Measurements from ENCODE around the gene MPC1.
"Not testable (repeated sequence)": the region's sequence is repeated elsewhere in the genome, so short reads cannot be mapped to it uniquely, and the experiment has no call there.

The MPC1 gene

DNA sequence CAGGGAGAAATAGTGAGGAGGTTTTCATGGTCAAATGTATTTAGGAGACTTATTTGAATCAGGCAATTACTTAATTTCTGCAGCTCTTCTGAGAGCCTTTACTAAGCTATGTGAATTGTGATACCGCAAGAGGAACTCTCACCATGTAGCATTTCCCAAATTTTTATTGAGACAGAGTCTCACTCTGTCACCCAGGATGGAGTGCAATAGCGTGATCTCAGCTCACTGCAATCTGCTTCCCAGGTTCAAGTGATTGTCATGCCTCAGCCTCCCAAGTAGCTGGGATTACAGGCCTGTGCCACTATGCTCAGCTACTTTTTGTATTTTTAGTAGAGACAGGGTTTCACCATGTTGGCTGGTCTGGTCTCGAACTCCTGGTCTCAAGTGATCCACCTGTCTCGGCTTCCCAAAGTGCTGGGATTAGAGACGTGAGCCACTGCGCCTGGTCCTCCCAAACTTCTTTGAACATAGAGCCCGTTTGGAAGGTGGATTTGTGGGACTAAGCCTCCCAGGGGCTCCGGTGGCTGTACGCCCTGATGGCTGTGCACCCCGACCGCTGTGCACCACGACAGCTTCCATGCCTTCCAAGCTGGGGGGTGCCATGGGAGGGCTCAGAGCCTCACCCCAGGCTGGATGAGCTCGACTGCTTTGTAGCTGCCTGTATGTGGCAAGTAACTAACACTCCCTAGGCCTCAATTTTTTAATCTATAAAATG, 5.7 kb upstream of the MPC1 start:
- no peak overlapping the region for H3K4me3 ChIP-seq (ENCODE audit: low read length)
- no peaks in the 10 kb centered on the region for H3K4me1 ChIP-seq (ENCODE audit: control insufficient read depth, insufficient read depth, low read length)
- H3K9me3 ChIP-seq (ENCODE audit: control insufficient read depth, low read length), result no peaks in the 10 kb centered on the region
- H3K9ac ChIP-seq (ENCODE audit: low read length), result no peak overlapping the region
- peaks cover 3% of the 10 kb centered on the region for H3K27me3 ChIP-seq (ENCODE audit: control insufficient read depth, insufficient read depth, low read length)
- H3K36me3 ChIP-seq (ENCODE audit: control insufficient read depth, insufficient read depth, low read length), result no peaks in the 10 kb centered on the region

DNA sequence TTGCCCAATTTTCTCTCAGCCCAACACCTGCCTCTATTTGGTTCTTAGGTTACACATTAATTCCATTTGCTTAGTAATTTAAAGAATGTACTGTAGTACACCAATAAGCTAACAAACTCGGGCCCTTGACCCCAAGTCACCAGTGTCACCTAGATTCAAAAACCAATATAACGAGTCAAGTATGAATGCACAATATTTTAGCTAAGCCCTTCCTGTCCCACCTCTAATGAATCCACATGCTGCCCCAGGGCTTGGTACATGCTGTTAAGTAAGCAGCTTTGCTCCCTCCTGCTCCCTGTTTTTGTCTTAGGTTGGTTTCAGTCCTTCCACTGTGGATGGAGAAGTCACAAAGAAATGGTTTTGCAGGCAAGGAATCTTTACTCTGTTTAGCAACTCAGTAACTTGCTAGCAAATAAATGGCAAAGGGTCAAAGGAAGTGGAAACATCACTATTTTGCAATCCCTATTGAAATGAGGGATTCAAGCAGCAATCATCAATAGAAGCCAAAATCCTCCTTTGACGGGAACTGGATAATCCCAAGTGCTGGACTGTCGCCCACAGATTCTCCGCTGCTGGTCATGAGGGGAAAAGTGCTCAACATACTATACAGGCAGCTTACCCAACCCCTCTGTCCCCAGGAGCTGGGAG, 5.0 kb upstream of the MPC1 start:
- Histone ChIP-seq H3K36me3 (ENCODE audit: control insufficient read depth, insufficient read depth, low read length) (no peaks in the 10 kb centered on the region), H3K9me3 (ENCODE audit: control insufficient read depth, low read length) (no peaks in the 10 kb centered on the region), H3K27me3 (ENCODE audit: control insufficient read depth, insufficient read depth, low read length) (peaks cover 3% of the 10 kb centered on the region), H3K9ac (ENCODE audit: low read length) (no peak overlapping the region), H3K4me1 (ENCODE audit: control insufficient read depth, insufficient read depth, low read length) (no peaks in the 10 kb centered on the region), H3K4me3 (ENCODE audit: low read length) (no peak overlapping the region)

DNA sequence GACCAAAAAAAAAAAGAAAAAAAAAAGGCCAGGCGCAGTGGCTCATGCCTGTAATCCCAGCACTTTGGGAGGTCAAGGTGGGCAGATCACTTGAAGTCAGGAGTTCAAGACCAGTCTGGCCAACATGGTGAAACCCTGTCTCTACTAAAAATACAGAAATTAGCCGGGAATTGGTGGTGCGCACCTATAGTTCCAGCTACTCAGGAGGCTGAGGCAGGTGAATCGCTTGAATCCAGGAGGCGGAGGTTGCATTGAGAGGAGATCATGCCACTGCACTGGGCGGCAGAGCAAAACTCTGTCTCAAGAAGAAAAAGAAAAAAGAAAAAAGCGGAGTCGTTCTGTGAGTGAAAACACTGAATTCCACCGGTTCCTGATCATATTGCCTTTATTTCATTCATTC, 4.4 kb upstream of the MPC1 start:
- not testable (repeated sequence) for H3K9me3 ChIP-seq (ENCODE audit: control insufficient read depth, low read length); H3K36me3 ChIP-seq (ENCODE audit: control insufficient read depth, insufficient read depth, low read length); H3K27me3 ChIP-seq (ENCODE audit: control insufficient read depth, insufficient read depth, low read length); H3K9ac ChIP-seq (ENCODE audit: low read length); H3K4me1 ChIP-seq (ENCODE audit: control insufficient read depth, insufficient read depth, low read length); H3K4me3 ChIP-seq (ENCODE audit: low read length)

DNA sequence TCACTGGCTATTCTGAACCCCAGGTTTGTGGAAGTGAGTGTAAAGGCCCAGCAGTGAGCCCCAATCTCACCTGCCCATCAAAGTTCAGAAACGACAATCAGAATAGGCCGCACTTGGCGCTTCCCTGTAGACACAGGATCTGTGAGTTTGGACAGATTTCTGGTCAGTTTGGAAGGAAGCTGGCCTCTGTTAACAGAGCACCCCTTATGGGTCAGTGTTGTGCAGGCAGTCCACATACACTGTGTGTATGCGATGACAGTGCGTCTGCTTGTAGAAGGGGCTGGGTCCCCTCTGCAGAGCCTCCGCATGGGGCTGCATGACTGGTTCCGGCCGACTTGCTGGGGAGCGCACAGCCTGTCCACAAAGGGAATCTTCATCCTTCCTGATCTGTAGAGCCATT, 3.4 kb upstream of the MPC1 start:
- H3K36me3 ChIP-seq (ENCODE audit: control insufficient read depth, insufficient read depth, low read length), result no peaks in the 10 kb centered on the region
- no peak overlapping the region for H3K9ac ChIP-seq (ENCODE audit: low read length)
- no peak overlapping the region for H3K4me3 ChIP-seq (ENCODE audit: low read length)
- no peaks in the 10 kb centered on the region for H3K4me1 ChIP-seq (ENCODE audit: control insufficient read depth, insufficient read depth, low read length)
- H3K27me3 ChIP-seq (ENCODE audit: control insufficient read depth, insufficient read depth, low read length), result peaks cover 3% of the 10 kb centered on the region
- no peaks in the 10 kb centered on the region for H3K9me3 ChIP-seq (ENCODE audit: control insufficient read depth, low read length)

DNA sequence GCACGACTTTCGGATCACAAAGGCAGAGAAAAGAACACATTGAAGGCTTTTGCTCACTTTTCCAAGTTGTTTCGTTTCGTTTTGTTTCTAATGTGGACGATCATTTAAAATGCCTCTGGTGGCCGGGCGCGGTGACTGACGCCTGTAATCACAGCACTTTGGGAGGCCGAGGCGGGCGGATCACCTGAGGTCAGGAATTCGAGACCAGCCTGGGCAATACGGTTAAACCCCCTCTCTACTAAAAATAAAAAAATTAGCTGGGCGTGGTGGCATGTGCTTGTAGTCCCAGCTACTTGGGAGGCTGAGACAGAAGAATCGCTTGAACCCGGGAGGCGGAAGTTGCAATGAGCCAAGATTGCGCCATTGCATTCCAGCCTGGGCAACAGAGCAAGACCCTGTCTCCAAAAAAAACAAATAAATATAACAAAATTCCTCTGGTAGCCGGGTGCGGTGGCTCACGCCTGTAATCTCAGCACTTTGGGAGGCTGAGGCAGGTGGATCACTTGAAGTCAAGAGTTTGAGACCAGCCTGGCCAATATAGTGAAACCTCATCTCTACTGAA, 1.1 kb upstream of the MPC1 start:
- not testable (repeated sequence) for H3K27me3 ChIP-seq (ENCODE audit: control insufficient read depth, insufficient read depth, low read length); H3K4me1 ChIP-seq (ENCODE audit: control insufficient read depth, insufficient read depth, low read length); H3K9me3 ChIP-seq (ENCODE audit: control insufficient read depth, low read length); H3K36me3 ChIP-seq (ENCODE audit: control insufficient read depth, insufficient read depth, low read length)
- H3K9ac ChIP-seq (ENCODE audit: low read length), result peak overlapping the region; percentile 93
- H3K4me3 ChIP-seq (ENCODE audit: low read length), result peak overlapping the region; percentile 84

DNA sequence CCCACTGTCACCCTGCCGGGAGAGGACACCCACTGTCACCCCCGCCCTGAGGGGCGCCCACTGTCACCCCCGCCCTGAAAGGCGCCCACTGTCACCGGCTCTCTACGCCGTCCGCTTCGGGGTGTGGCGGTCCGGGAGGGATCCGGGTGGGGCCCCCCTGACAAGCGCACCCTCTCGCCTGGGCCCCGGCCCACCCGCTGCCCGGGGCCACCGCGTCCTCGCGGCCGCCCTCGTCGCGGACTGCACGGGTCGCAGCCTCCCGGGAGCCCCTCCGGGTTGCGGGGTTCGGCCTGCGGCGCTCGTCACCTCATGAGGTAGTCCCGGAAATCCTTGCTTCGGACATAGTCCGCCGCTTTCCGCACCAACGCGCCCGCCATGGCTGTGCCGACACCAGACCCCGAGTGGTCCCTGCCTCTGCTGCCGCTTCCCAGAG, 224 bp downstream of the MPC1 start:
- peak overlapping the region; percentile 70 for H3K4me3 ChIP-seq (ENCODE audit: low read length)
- no peaks in the 10 kb centered on the region for H3K36me3 ChIP-seq (ENCODE audit: control insufficient read depth, insufficient read depth, low read length)
- no peaks in the 10 kb centered on the region for H3K27me3 ChIP-seq (ENCODE audit: control insufficient read depth, insufficient read depth, low read length)
- peaks cover 4% of the 10 kb centered on the region for H3K4me1 ChIP-seq (ENCODE audit: control insufficient read depth, insufficient read depth, low read length)
- H3K9ac ChIP-seq (ENCODE audit: low read length), result peak overlapping the region; percentile 93
- no peaks in the 10 kb centered on the region for H3K9me3 ChIP-seq (ENCODE audit: control insufficient read depth, low read length)

DNA sequence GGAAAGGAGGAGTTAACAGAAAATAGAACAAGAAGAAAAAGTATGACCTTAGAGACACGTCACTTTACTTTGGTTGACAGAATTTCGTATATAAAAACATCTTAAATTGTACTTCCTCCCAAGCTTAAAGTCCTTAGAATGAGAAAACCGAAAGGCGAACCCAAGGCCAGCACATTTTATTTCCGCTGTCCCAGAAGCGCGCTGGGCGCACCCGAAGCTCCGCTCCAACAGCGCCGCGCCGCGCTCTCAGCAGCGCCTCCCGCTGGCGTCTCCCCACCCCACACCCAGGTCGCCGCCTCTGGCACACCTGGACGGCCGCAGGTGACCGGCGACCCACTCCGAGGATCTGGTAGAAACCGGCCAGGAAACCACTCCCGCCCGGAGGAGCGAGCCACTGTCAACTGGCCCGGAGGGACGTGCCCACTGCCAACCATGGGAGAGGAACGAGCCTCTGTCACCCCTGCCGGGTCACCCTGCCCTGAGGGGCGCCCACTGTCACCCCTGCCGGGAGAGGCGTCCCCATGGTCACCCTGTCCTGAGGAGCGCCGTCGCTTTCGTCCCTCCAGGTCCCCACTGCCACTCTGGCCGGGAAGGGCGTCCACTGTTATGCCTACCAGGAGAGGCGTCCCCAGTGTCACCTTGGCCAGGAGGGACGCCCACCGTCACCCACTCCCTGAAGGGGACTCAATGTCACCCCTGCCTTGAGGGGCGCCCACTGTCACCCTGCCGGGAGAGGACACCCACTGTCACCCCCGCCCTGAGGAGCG, 824 bp downstream of the MPC1 start:
- Histone ChIP-seq H3K36me3 (ENCODE audit: control insufficient read depth, insufficient read depth, low read length) (no peaks in the 10 kb centered on the region), H3K27me3 (ENCODE audit: control insufficient read depth, insufficient read depth, low read length) (no peaks in the 10 kb centered on the region), H3K9me3 (ENCODE audit: control insufficient read depth, low read length) (no peaks in the 10 kb centered on the region), H3K4me1 (ENCODE audit: control insufficient read depth, insufficient read depth, low read length) (peaks cover 4% of the 10 kb centered on the region), H3K4me3 (ENCODE audit: low read length) (peak overlapping the region; percentile 70), H3K9ac (ENCODE audit: low read length) (peak overlapping the region; percentile 93)

DNA sequence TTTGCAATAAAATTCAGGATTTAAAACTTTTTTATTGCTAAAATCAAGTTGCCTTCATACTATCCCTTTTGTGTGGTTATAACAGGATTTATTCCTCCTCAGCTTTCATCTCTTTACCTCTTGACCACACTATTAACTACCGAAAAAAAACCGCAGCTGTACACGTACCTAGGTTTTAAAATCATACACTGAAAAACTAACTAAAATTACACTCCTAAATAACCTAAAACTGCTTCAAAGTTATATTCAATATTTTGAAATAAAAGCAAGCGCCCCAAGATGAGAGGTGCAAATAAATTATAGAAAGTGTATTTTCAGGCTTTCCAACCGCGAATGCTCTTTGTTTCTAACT, 1.4 kb downstream of the MPC1 start:
- Histone ChIP-seq H3K36me3 (ENCODE audit: control insufficient read depth, insufficient read depth, low read length) (no peaks in the 10 kb centered on the region), H3K9me3 (ENCODE audit: control insufficient read depth, low read length) (no peaks in the 10 kb centered on the region), H3K4me3 (ENCODE audit: low read length) (peak overlapping the region; percentile 21), H3K27me3 (ENCODE audit: control insufficient read depth, insufficient read depth, low read length) (no peaks in the 10 kb centered on the region), H3K4me1 (ENCODE audit: control insufficient read depth, insufficient read depth, low read length) (peaks cover 4% of the 10 kb centered on the region), H3K9ac (ENCODE audit: low read length) (peak overlapping the region; percentile 93)

DNA sequence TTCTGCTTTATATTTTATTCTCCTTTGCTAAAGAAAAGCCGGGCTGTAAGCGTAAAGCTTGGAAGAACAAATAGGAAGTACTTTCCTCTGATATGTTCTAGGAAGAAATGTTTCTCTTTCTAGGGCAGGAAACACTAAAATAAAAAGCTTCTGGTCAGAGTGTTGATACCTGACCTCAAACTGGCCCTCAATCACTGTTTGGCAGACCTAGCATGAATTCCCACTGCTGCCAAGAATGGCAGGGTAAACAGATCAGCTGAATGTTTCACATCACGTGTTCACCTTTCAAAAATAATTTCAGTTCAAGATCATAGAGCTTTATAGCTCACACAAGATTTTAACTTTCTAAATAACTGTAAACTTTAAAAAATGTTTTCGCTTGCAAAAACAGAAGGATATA, 2.9 kb downstream of the MPC1 start:
- Histone ChIP-seq H3K27me3 (ENCODE audit: control insufficient read depth, insufficient read depth, low read length) (no peaks in the 10 kb centered on the region), H3K4me1 (ENCODE audit: control insufficient read depth, insufficient read depth, low read length) (peaks cover 4% of the 10 kb centered on the region), H3K36me3 (ENCODE audit: control insufficient read depth, insufficient read depth, low read length) (no peaks in the 10 kb centered on the region), H3K9me3 (ENCODE audit: control insufficient read depth, low read length) (no peaks in the 10 kb centered on the region), H3K9ac (ENCODE audit: low read length) (no peak overlapping the region), H3K4me3 (ENCODE audit: low read length) (no peak overlapping the region)

DNA sequence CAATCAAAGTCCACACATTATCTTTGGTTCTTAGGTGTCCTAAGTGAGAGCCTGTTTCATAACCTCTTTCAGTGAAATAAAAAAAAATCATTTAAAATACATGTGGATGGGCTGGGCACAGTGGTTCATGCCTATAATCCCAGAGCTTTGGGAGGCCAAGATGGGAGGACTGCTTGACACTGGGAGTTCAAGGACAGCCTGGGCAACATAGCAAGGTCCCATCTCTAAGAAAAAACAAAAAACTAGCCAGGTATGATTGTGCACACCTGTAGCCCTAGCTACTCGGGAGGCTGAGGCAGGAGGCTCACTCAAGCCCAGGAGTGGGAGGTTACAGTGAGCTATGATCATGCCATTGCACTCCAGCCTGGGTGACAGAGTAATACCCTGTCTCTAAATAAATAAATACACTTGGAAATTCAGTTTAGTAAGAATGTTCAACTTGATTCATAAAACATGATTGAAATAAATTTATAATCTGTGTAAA, 3.6 kb downstream of the MPC1 start:
- Histone ChIP-seq H3K4me1 (ENCODE audit: control insufficient read depth, insufficient read depth, low read length) (peaks cover 4% of the 10 kb centered on the region), H3K27me3 (ENCODE audit: control insufficient read depth, insufficient read depth, low read length) (no peaks in the 10 kb centered on the region), H3K9me3 (ENCODE audit: control insufficient read depth, low read length) (no peaks in the 10 kb centered on the region), H3K4me3 (ENCODE audit: low read length) (no peak overlapping the region), H3K9ac (ENCODE audit: low read length) (no peak overlapping the region), H3K36me3 (ENCODE audit: control insufficient read depth, insufficient read depth, low read length) (no peaks in the 10 kb centered on the region)

DNA sequence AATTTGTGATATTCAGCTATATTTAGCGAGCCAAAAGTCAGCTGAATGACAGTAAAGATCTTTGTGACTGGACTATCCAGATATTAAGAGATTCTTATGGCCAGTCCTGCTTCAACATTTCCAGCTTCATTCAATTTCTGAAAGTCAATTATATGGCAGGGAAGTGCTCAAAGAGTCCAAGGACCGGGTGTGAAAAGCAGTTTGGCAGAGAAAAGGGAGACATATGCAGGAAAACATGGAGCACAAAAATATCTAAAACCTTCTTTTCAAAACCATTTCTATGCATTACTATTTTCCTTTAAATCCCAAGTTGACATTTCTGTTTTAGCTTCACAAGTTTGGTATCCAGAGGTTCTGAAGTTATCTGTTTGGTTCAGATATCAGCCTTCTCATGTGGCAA, 5.0 kb downstream of the MPC1 start:
- Histone ChIP-seq H3K4me3 (ENCODE audit: low read length) (no peak overlapping the region), H3K9me3 (ENCODE audit: control insufficient read depth, low read length) (no peaks in the 10 kb centered on the region), H3K27me3 (ENCODE audit: control insufficient read depth, insufficient read depth, low read length) (no peaks in the 10 kb centered on the region), H3K4me1 (ENCODE audit: control insufficient read depth, insufficient read depth, low read length) (peaks cover 4% of the 10 kb centered on the region), H3K36me3 (ENCODE audit: control insufficient read depth, insufficient read depth, low read length) (no peaks in the 10 kb centered on the region), H3K9ac (ENCODE audit: low read length) (no peak overlapping the region)

DNA sequence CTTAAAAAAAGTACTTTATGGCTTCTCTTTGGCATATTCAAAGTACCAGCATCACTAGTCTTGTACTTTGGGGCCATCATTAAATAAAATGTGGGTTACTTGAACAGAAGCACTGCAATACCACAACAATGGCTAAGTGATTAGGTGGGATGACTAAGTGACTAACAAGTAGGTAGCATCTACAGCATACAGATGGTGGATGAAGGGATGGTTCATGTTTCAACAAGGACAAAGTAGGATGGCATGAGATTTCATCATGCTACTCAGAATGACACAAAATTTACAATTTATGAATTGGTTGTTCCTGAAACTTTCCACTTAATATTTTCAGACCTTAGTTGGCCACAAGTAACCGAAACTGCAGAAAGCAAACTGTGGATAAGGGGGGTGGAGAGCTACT, 7.7 kb downstream of the MPC1 start:
- Histone ChIP-seq H3K4me1 (ENCODE audit: control insufficient read depth, insufficient read depth, low read length) (peaks cover 4% of the 10 kb centered on the region), H3K9me3 (ENCODE audit: control insufficient read depth, low read length) (no peaks in the 10 kb centered on the region), H3K4me3 (ENCODE audit: low read length) (no peak overlapping the region), H3K27me3 (ENCODE audit: control insufficient read depth, insufficient read depth, low read length) (no peaks in the 10 kb centered on the region), H3K36me3 (ENCODE audit: control insufficient read depth, insufficient read depth, low read length) (no peaks in the 10 kb centered on the region), H3K9ac (ENCODE audit: low read length) (no peak overlapping the region)
